ENCODE results near the gene POLA1. TPM values are rescaled to one million over a fixed set of nuclear protein-coding genes. Genes with fewer than 3 reads are reported as not detected.
A peak's percentile ranks its signal among the peaks of the same experiment; 100 is the strongest.

Gene POLA1
- total RNA-seq, 1 experiment from 2014 or later, result 32.8 TPM

GRCh38 chrX:24982306-24982965 is 288.7 kb downstream of the POLA1 start:
- DNase-seq (ENCODE audit: low read depth), result peak; percentile 7

DNA sequence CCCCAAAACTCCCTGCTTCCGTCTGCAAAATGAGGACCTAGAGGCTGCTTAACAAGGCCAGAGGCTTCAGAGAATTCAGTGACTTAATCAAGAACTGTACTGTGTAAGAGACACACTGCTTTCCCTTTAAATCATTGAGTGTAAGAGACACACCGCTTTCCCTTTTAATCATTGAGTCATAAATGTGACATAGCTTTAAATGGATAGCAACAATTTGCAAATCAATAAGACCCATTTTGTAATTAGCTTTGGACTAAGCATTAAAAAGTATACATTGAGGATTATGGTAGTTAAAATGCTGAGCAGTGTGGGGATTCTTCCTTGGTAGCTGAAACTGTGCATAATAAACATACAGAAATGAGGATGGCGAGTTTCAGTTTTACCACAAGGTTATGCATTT is 290.2 kb downstream of the POLA1 start:
- no peak for DNase-seq (ENCODE audit: low read depth)

DNA sequence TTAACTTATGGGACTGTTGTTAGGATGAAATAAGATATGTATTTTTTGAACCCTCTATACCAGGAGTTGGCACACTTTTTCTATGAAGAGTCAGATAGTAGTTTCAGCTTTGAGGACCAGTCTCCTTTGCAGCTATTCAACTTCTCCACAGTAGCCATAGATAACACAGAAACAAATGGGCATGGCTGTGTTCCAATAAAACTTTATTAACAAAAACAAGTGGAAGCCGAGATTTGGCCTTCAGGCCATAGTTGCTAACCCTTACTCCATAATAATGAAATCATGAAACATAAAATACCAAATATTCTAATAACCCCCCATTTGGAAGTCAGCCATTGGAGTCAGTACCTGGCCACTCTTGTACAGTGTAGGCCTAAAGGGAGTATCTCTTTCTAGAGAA is 291.4 kb downstream of the POLA1 start:
- no peak for DNase-seq (ENCODE audit: low read depth)

- DNase-seq (ENCODE audit: low read depth), result no peak
Measured at GRCh38 chrX:24987731-24988130, 294.0 kb downstream of the POLA1 start.

DNA sequence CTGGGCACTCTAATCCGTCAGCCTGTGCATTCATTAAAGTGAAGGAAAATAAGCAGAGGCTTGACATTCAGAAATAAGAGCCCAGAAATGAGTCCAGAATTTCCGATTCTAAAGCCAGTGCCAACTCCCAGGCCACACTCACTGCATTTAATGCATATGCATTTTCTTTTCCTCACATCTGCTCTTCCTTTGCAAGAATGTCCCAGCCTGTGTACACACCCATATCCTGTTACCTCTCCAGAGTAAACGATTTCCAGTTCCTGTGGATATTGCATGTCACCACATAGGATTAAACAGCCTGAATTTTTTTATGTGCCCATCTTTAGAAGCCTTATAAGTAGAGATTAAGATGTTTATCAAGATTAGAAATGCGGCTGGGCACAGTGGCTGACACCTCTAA is 294.6 kb downstream of the POLA1 start:
- DNase-seq (ENCODE audit: low read depth), result no peak

DNA sequence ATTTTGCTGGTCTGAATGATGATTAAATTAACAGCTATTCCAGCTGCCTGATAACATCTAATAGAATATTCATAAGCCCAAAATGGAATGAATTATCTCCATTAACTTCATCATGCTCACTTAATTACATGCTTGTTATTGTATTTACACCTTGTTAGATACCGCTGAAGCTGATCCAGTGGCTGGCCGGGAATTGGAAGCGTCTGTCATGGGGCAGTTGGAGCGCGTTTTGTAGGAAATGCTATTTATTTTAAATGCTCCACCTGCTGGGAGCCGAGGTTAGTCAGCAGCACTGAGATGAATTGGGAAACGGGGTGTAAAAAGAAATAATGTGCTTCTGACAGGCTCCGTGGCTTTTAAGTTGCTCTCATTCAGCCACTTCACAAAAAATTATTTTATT is 296.8 kb downstream of the POLA1 start:
- DNase-seq (ENCODE audit: low read depth), result no peak

DNA sequence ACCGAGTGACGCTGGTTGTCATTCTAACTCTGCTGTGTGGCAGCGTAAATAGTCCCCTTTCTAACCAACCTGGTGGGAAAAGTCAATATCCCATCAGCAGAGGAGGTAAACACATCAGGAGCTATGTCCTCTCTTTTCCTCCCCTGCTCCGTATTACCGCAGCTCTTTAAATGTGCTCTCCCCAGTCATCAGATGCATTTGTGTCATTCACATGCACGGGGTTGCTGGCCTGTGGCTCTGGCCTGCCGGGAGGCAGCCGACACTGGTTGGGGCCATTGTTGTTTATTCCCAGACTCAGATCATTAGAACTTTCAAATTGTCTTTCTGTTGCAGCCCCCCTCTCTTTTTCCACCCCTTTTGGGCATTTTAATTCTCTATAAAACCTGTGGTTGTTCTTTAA is 300.2 kb downstream of the POLA1 start:
- no peak for DNase-seq (ENCODE audit: low read depth)

DNA sequence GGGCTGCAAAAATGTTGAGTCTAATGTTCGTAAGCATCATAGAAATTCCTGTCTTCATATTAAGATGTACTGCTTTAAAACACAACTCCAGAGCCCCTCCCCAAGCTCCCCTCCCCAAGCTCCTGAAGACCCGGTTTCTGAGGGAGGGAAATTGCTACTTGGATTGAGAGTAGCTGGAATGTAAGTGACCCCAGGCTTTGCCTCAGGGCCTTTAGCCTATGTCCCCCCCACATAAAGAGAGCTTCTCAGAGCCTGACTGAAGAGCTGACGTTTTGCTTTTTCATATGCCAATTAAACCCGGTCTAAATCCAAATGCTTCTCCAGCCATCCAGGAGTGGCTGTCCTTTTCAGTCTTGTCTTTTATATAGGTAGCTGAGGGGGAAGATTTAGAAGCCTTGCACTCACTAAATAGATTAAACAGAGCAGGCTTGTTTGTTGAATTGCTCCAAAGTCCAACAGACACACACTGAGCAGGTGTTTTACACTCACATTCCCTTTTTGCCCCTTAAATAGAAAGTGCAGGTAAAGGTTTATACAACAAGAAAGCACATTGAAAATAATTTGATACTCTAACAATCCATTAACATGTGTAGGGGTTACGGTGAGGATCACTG is 302.5 kb downstream of the POLA1 start:
- no peak for DNase-seq (ENCODE audit: low read depth)

- DNase-seq (ENCODE audit: low read depth), result no peak
Measured at GRCh38 chrX:24999511-24999910, 305.8 kb downstream of the POLA1 start.

DNA sequence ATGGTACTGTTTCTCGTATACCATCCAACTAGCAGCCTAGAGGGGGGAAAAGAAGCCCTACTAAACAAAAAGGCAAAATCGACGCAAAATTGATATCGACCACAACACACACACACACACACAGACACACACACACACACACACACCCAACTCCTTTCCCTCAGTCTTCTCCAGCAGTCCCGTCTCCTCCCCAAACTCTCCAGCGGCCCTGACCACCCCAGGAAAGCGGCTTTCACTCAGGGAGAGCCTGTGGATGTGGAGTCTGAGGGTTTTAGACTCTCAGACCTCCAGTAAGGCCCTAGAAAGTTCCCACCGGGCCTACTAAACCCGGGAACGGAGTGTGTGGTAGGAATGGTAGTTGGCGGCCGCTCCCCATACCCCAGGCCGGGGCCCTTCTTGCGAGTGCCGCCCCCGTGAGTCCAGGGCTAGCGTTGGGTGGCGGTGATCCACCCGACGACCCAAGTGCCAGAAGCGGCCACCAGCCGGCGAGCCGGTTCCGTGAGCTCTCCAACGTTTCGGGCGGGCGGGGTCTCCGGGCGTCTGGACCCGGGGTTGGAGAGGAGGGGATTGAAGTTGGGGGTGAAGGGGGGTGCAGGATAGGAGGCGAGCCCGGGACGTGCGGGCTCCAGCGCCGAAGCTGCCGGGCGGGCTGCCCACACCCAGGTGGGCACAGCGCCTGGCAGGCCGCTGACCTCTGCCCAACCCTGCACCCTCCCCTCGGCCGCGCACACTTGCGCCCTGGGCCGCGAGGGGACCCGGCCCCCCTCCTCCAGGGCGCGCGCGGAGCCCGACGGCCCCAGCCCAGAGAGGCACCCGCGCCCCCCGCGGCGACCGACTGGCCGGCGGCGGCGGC is 308.3 kb downstream of the POLA1 start:
- no peak for DNase-seq (ENCODE audit: low read depth)

DNA sequence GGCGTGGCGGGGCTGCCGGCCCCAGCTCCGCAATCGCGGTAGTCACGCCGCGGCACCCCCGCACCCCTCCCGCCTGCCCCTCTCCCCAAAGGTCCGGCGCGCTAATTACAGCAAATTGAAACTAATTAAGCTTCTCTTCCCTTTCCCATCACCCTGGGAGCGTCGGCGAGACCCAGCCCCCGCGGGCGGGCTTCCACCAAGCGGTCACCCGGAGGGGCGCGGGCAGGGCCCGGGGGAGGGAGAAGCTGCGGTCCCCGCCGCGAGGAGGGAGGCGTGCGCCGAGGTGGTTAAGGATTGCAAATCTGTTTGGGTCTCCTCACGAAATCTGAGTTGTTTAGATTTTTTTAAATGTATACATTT is 308.9 kb downstream of the POLA1 start:
- no peak for DNase-seq (ENCODE audit: low read depth)

DNA sequence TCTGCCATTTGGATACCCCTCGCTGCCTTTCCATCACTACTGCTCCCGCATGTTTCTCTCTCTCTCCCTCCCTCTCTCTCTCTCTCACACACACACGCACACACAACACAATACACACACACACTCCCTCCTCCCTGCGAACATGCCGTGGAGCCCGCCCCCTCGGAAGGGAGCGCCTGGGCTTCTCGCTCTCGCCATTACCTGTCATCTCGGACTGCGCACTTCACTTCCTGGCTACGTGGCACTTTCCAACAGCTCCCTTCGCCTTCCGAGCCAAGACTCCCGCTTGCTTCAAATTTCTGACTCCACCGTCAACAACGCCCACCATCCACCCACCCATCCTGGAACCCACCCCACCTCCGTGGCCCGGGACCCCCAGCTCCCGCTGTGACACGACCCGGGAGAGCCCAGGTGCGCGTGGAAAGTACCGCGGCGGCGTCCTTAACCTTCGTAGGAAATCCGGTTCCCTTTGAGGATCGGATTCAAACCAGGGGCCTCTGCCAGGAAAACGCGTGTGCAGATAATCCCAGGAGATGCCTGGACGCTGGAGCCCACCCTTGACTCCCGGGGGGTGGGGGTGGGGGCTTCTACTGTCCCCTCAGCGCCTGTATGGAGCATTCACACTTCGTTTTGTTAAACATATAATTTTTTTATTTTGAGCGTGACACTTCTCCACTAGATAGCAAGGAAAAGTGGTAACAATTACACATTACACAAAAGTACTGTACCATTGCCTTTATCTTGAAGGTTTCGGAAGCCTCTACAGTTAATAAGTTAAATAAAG is 309.5 kb downstream of the POLA1 start:
- no peak for DNase-seq (ENCODE audit: low read depth)

GRCh38 chrX:25004040-25004439 is 310.3 kb downstream of the POLA1 start:
- DNase-seq (ENCODE audit: low read depth), result no peak

DNA sequence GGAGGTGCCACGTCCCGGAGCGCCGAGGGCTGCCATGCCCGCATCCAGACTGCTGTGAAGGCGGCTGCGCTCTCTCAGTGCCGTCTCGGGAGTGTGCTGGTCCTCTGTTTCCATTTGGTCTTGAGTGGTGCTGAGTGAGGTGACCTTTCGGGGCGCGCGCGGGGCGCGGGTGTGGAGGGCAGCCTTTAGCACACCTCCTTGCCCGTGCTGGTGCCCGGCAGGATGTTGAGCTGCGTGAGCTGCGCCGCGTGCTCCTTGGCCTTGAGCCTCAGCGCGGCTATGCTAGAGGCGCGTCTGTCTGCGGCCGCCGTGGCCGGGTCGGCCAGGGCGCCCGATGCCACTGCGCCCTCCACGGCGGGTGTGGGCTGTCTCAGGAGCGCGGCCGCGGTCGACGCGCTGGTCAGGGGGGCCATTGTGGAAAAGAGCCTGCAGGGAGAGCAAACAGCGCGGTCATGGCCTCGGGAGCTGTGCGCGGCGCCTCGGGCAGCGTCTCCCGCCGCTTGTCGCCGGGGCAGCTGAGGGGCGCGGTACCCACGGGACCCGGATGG is 310.8 kb downstream of the POLA1 start:
- no peak for DNase-seq (ENCODE audit: low read depth)

GRCh38 chrX:25005034-25005381 is 311.3 kb downstream of the POLA1 start:
- DNase-seq (ENCODE audit: low read depth), result no peak

DNA sequence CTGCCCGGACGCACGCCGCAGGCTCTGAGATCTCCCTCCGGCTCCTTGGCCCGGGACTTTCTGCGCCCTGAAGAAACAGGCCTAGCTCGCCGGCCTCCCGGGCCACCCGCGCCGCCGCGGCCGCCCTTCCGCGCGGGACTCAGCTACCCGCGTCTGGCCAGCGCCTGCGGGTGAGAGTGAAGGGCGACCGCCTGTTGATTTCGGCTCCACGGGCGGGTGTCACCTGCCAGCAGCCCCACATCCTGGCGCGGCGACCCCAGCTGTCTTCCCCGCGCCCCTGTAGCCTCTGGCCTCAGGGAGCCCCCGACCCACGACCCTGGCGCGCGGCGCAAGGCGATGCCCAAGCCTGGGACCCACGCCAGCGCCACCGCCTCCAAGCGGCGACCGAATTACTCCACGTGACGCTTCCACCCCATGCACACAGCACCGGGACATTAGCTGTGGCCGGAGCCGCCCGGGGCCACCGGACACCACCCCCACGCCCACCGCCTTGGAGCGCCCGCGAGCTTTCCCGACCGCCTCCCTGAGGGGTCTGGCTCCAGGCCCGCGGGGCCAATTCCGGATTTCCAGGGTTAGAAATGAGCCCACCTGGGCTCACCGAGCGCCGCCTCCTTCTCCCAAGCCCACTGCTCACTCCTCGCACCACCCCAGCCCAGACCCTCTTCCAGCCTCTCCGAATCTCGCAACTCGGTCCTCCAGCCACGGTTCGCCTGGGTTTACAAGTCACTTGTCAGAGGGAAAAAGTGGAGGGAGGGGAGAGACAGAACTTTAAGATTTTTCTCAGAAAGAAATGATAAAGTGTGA is 311.9 kb downstream of the POLA1 start:
- no peak for DNase-seq (ENCODE audit: low read depth)

- no peak for DNase-seq (ENCODE audit: low read depth)
Measured at GRCh38 chrX:25006586-25007058, 312.9 kb downstream of the POLA1 start.

- no peak for DNase-seq (ENCODE audit: low read depth)
Measured at GRCh38 chrX:25007059-25008053, 313.6 kb downstream of the POLA1 start.

- no peak for DNase-seq (ENCODE audit: low read depth)
Measured at GRCh38 chrX:25009407-25009806, 315.7 kb downstream of the POLA1 start.

Data from M059J (cell line).